NB4 (cell line): ENCODE results near the gene SLC25A10.

Experiments
- DNase-seq: peaks from one replicate; pipeline ENCODE4 v3.0.0; 2010; ENCODE audit warnings: low read depth
- H3K4me3 ChIP-seq: one replicate; pipeline ENCODE4 v1.5.1; 2011; ENCODE audit warnings: mild to moderate bottlenecking, low read depth, low read length, moderate library complexity
- CTCF ChIP-seq: IDR thresholded peaks from one replicate; pipeline ENCODE4 v1.5.1; 2012; ENCODE audit warnings: low read depth, low read length
- MYC ChIP-seq: IDR thresholded peaks from 2 replicates; pipeline ENCODE4 v1.6.1; 2011; ENCODE audit warnings: low read depth, low read length
- POLR2A ChIP-seq: IDR thresholded peaks from 2 replicates; pipeline ENCODE4 v1.6.1; 2011; ENCODE audit warnings: mild to moderate bottlenecking; ENCODE audit not compliant: insufficient read length; ENCODE audit errors: extremely low read depth
- TF ChIP-seq, protein P1 (sequence below): IDR thresholded peaks from 2 replicates; pipeline ENCODE4 v1.6.1; 2011; ENCODE audit warnings: low read depth, low read length

Gene SLC25A10

GRCh38 chr17:81706757-81707624, 5.1 kb upstream of the SLC25A10 start:
- H3K4me3 ChIP-seq = no peak overlapping the region
- no peak for DNase-seq
- TF ChIP-seq, protein P1, sequence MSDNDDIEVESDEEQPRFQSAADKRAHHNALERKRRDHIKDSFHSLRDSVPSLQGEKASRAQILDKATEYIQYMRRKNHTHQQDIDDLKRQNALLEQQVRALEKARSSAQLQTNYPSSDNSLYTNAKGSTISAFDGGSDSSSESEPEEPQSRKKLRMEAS = no peak
- TF ChIP-seq MYC = no peak
- TF ChIP-seq POLR2A = no peak
- no peak for TF ChIP-seq CTCF

DNA sequence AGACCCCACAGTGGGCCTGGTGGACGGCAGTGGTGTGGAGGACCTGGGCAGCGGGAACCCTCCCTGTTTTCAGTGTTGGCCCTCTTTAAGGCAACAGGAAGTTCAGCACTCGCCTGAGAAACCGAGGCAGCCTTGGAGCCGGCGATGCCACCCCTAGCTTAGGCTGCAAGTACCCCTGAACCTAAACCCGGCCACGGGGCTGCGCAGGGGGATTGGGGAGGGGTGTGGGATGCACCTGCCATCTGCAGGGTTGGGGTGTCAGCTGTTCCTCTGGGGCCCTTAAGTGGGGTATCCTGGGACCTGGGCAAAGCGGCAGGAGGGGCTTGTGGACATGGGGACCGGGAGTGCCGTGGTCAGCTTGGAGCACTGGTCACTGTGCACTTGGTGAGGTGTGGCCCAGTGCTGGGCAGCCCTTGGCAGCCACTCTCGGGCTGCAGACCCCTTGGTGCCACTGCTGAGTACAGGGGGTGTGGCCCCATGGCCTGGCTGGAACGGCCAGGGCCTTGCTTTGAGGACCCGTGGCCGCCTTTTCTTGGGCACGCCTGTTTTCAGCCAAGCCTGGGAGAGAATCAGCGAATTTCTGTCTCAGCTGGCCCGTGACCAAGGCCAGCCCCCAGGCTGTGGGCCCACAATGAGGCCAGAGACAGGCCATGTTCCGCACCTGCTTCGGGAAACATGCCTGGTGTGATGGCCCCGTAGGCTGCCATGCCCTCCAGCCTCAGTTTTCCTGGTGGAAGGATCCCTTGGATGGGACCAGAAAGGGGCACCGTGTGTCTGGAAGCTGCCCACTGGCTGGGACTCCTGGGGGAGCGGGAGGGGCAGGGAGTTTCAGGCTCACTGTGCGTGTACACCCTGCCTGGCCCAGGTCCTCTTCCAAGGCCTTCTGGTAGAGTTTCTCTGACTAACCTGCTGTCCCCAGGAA, 4.1 kb upstream of the SLC25A10 start:
- no peak for DNase-seq
- TF ChIP-seq, protein P1 = no peak
- TF ChIP-seq MYC = no peak
- no peak for TF ChIP-seq CTCF
- TF ChIP-seq POLR2A = no peak
- no peak overlapping the region for H3K4me3 ChIP-seq

GRCh38 chr17:81708739-81709185, 3.3 kb upstream of the SLC25A10 start:
- H3K4me3 ChIP-seq = no peak overlapping the region
- DNase-seq = no peak
- TF ChIP-seq CTCF (no peak), POLR2A (no peak), MYC (no peak)
- TF ChIP-seq, protein P1 = no peak

- DNase-seq = peak; percentile 94
Observed at GRCh38 chr17:81710514-81711308, 1.4 kb upstream of the SLC25A10 start.

More at GRCh38 chr17:81710514-81711308, 1.4 kb upstream of the SLC25A10 start:
- TF ChIP-seq, protein P1 = peak; percentile 69; the same call in 1 of the 2 replicates
- no peak for TF ChIP-seq CTCF
- TF ChIP-seq MYC = peak; percentile 11; the same call in 1 of the 2 replicates
- TF ChIP-seq POLR2A = peak; percentile 67
- peak overlapping the region; percentile 67 for H3K4me3 ChIP-seq
